HL-60 (cell line): ENCODE results near the gene ATL2.

Source experiments
- CTCF ChIP-seq: IDR thresholded peaks from one replicate; pipeline ENCODE4 v1.5.1; 2011; ENCODE audit warnings: low read length, control low read depth, inconsistent platforms; ENCODE audit not compliant: insufficient read depth
- GABPA ChIP-seq: IDR thresholded peaks from 2 replicates; pipeline ENCODE4 v1.6.1; 2012; ENCODE audit warnings: low read depth
- POLR2AphosphoS5 ChIP-seq: IDR thresholded peaks from 2 replicates; pipeline ENCODE4 v1.6.1; 2012; ENCODE audit warnings: low read depth
- SPI1 ChIP-seq: IDR thresholded peaks from 2 replicates; pipeline ENCODE4 v1.6.1; 2012; ENCODE audit warnings: low read depth, mild to moderate bottlenecking, borderline replicate concordance
- TF ChIP-seq, protein P1 (sequence below): IDR thresholded peaks from 2 replicates; pipeline ENCODE4 v1.6.1; 2012; ENCODE audit warnings: low read depth; ENCODE audit not compliant: insufficient replicate concordance

- TF ChIP-seq CTCF (no peak), POLR2AphosphoS5 (no peak), GABPA (no peak), SPI1 (no peak)
- TF ChIP-seq, protein P1, sequence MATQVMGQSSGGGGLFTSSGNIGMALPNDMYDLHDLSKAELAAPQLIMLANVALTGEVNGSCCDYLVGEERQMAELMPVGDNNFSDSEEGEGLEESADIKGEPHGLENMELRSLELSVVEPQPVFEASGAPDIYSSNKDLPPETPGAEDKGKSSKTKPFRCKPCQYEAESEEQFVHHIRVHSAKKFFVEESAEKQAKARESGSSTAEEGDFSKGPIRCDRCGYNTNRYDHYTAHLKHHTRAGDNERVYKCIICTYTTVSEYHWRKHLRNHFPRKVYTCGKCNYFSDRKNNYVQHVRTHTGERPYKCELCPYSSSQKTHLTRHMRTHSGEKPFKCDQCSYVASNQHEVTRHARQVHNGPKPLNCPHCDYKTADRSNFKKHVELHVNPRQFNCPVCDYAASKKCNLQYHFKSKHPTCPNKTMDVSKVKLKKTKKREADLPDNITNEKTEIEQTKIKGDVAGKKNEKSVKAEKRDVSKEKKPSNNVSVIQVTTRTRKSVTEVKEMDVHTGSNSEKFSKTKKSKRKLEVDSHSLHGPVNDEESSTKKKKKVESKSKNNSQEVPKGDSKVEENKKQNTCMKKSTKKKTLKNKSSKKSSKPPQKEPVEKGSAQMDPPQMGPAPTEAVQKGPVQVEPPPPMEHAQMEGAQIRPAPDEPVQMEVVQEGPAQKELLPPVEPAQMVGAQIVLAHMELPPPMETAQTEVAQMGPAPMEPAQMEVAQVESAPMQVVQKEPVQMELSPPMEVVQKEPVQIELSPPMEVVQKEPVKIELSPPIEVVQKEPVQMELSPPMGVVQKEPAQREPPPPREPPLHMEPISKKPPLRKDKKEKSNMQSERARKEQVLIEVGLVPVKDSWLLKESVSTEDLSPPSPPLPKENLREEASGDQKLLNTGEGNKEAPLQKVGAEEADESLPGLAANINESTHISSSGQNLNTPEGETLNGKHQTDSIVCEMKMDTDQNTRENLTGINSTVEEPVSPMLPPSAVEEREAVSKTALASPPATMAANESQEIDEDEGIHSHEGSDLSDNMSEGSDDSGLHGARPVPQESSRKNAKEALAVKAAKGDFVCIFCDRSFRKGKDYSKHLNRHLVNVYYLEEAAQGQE, result no peak
These were observed 16.9 kb downstream of the ATL2 start for GRCh38 chr2:38360177-38360576.
